PC-3 (cell line): ENCODE measurements around the gene IL11RA. TPM values are rescaled to one million over a fixed set of nuclear protein-coding genes. Genes with fewer than 3 reads are reported as not detected.
A peak's percentile ranks its signal among the peaks of the same experiment; 100 is the strongest.

Source experiments
- ATAC-seq: fragments of 200-7000 bp; cut with Tn5 transposase; 2 replicates; pipeline ENCODE4 v1.9.1; 2020; ENCODE audit warnings: mild to moderate bottlenecking, moderate library complexity
- BruUV-seq: library from RNA; stranded (reverse); fragments of 400-500 nt; replicated peaks from 2 replicates; lab custom pipeline; 2021; lab: Mats Ljungman, UMichigan
- CTCF ChIA-PET: fragments of 300-600 bp; sonication (Branson Sonifier 250); formaldehyde crosslinking; loops from one replicate; lab custom pipeline; 2022; ENCODE audit warnings: antibody characterized with exemption; lab: Charles Lee
- POLR2A ChIA-PET: fragments of 300-600 bp; sonication (Branson Sonifier 250); formaldehyde crosslinking; loops from one replicate; lab custom pipeline; 2022; ENCODE audit warnings: antibody characterized with exemption; ENCODE audit not compliant: unreplicated experiment; lab: Charles Lee
- DNase-seq: peaks from one replicate; pipeline ENCODE4 v3.0.0-alpha.2; 2015
- H2AFZ ChIP-seq: fragments of 300-600 bp; sonication (generic); 2 replicates; pipeline ENCODE4 v1.6.0; 2016; ENCODE audit warnings: antibody characterized with exemption, low read length
- H3F3A ChIP-seq: fragments of 300-600 bp; sonication (generic); one replicate; pipeline ENCODE4 v1.6.0; 2017; ENCODE audit warnings: antibody characterized with exemption, low read length, control low read depth, mild to moderate bottlenecking; ENCODE audit not compliant: unreplicated experiment
- H3K27ac ChIP-seq: fragments of 300-600 bp; sonication (generic); 2 replicates; pipeline ENCODE4 v1.5.1; 2016; ENCODE audit warnings: mild to moderate bottlenecking, low read length
- H3K27me3 ChIP-seq: fragments of 300-600 bp; sonication (generic); 2 replicates; pipeline ENCODE4 v1.6.1; 2016; ENCODE audit warnings: low read length, mixed read lengths
- H3K36me3 ChIP-seq: fragments of 300-600 bp; sonication (generic); 2 replicates; pipeline ENCODE4 v1.6.1; 2016; ENCODE audit warnings: low read depth, mixed run types, low read length, mixed read lengths
- H3K4me1 ChIP-seq: fragments of 300-600 bp; sonication (generic); 2 replicates; pipeline ENCODE4 v1.5.1; 2016; ENCODE audit warnings: low read length; ENCODE audit not compliant: insufficient read depth
- H3K4me2 ChIP-seq: fragments of 300-600 bp; sonication (generic); 2 replicates; pipeline ENCODE4 v1.6.0; 2016; ENCODE audit warnings: low read length
- H3K4me3 ChIP-seq: fragments of 300-600 bp; sonication (generic); 2 replicates; pipeline ENCODE4 v1.5.1; 2016; ENCODE audit warnings: mild to moderate bottlenecking, low read length, mixed read lengths
- H3K79me2 ChIP-seq: fragments of 300-600 bp; sonication (generic); 2 replicates; pipeline ENCODE4 v1.6.1; 2017; ENCODE audit warnings: low read length, mixed read lengths
- H3K9ac ChIP-seq: fragments of 300-600 bp; sonication (generic); 2 replicates; pipeline ENCODE4 v1.6.0; 2016; ENCODE audit warnings: mild to moderate bottlenecking, low read length
- H3K9me2 ChIP-seq: fragments of 300-600 bp; sonication (generic); replicated peaks from 2 replicates; pipeline ENCODE4 v1.6.1; 2016; ENCODE audit warnings: mixed run types, low read length, mixed read lengths
- H3K9me3 ChIP-seq: fragments of 300-600 bp; sonication (generic); 2 replicates; pipeline ENCODE4 v1.6.1; 2016; ENCODE audit warnings: low read length, mixed read lengths
- H4K20me1 ChIP-seq: fragments of 300-600 bp; sonication (generic); 2 replicates; pipeline ENCODE4 v1.6.1; 2016; ENCODE audit warnings: low read length, mixed read lengths
- EZH2 ChIP-seq: fragments of 300-600 bp; sonication (generic); IDR thresholded peaks from one replicate; pipeline ENCODE4 v1.6.1; 2017; ENCODE audit warnings: antibody characterized with exemption, mild to moderate bottlenecking, low read length; ENCODE audit not compliant: unreplicated experiment
- EZH2phosphoT487 ChIP-seq: fragments of 300-600 bp; sonication (generic); IDR thresholded peaks from 2 replicates; pipeline ENCODE4 v1.6.1; 2018; ENCODE audit warnings: mild to moderate bottlenecking, antibody characterized with exemption, low read length, borderline replicate concordance
- intact Hi-C: fragments of 100-400 bp; cut with micrococcal nuclease; formaldehyde crosslinking; loops from 2 replicates; pipeline ENCODE4 v1.9.0; 2023
- total RNA-seq: library from RNA; depleted of rRNA; stranded (reverse); fragments of >200 nt; gene quantifications from 2 replicates; pipeline ENCODE4 v1.2.3, GENCODE V29; 2014
- TF ChIP-seq, protein P1 (sequence below): fragments of 300-600 bp; sonication (generic); conservative IDR thresholded peaks from 2 replicates; pipeline ENCODE4 v1.5.1; 2017; ENCODE audit warnings: antibody characterized with exemption, low read depth, mild to moderate bottlenecking, low read length

Gene IL11RA
- total RNA-seq, 1 experiment from 2014 or later, result 8.3 TPM

DNA sequence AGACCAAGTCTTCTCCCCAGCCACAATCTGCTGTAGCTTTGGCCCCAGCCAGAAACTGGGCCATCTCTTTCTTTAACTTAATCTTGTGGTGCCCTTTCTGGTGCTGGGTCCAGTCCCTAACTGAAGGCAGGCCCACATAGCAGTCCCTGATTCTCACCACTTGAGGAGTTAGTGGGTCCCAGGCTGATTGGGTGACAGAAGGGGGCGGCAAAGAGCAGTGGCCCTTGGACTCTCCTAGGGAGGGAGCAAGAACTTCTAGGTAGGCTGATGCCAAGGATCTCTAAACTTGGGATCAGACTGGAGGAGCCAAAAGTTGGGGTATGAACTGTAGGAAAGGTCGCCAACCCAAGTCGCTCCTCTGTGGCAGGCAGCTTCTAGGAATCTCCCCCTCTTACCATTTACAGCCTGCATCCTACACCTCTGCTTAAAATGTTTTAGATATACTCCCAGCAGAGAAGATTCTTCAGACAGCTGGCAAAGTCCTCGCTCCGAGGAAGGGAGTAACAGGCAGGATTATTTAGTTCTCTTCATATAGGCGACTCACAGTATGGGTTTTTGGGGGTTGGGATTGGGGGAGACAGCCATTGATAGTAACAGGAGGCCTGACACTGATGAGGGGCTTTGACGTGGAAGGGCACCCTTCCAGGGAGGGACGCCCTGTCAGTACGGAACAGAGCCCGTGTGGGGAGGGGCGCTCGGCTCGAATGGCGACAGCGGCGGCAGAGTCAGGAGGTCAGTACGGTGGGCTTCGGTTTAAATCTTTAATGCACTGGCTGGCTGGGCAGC lies 12.5 kb downstream of the IL11RA start:
- Histone ChIP-seq H3K9me2 (no peaks in the 10 kb centered on the region), H3K9me3 (no peaks in the 10 kb centered on the region), H3K27ac (no peak overlapping the region), H3K4me1 (peaks cover 3% of the 10 kb centered on the region), H3K27me3 (no peaks in the 10 kb centered on the region), H4K20me1 (no peaks in the 10 kb centered on the region), H3F3A (no peaks in the 10 kb centered on the region), H3K4me3 (peak overlapping the region; percentile 57), H2AFZ (peak overlapping the region; percentile 64), H3K4me2 (peak overlapping the region; percentile 97), H3K79me2 (no peaks in the 10 kb centered on the region), H3K36me3 (no peaks in the 10 kb centered on the region), H3K9ac (no peak overlapping the region)
- TF ChIP-seq, protein P1, sequence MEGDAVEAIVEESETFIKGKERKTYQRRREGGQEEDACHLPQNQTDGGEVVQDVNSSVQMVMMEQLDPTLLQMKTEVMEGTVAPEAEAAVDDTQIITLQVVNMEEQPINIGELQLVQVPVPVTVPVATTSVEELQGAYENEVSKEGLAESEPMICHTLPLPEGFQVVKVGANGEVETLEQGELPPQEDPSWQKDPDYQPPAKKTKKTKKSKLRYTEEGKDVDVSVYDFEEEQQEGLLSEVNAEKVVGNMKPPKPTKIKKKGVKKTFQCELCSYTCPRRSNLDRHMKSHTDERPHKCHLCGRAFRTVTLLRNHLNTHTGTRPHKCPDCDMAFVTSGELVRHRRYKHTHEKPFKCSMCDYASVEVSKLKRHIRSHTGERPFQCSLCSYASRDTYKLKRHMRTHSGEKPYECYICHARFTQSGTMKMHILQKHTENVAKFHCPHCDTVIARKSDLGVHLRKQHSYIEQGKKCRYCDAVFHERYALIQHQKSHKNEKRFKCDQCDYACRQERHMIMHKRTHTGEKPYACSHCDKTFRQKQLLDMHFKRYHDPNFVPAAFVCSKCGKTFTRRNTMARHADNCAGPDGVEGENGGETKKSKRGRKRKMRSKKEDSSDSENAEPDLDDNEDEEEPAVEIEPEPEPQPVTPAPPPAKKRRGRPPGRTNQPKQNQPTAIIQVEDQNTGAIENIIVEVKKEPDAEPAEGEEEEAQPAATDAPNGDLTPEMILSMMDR, result peak; percentile 80
- TF ChIP-seq EZH2, result no peak
- ATAC-seq, result peak; percentile 62
- TSS peak; percentile 44 for BruUV-seq
- POLR2A ChIA-PET, result interaction anchor here (1.2 kb wide), 1 partner anchor 13 kb away, joined by 5 read pairs; the partner anchor contains the start of gene IL11RA
- DNase-seq, result peak; percentile 65
- intact Hi-C loops, result no loop called here
- CTCF ChIA-PET, result interaction anchor here (0.5 kb wide), 1 partner anchor 83 kb away, joined by 3 read pairs; no protein-coding TSS in a partner anchor

DNA sequence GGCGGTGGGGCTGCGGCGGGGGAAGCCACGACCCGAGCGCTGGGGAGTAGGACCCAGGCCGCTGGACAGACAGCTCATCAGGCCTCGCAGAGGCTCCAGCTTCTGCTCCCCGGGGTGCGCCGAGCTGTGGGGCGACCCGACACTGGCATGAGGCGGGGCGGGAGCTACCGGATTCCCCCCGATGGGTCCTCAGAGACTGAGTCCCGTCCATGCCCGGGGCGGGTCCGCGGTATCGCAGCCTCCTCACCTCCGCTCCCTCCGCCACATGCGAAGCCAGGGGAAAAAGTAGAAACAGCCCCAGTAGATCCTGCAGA lies 13.0 kb downstream of the IL11RA start:
- intact Hi-C loops, result no loop called here
- ChIA-PET POLR2A (interaction anchor here (1.2 kb wide), 1 partner anchor 13 kb away, joined by 5 read pairs; the partner anchor contains the start of gene IL11RA), CTCF (interaction anchor here (0.5 kb wide), 1 partner anchor 82 kb away, joined by 3 read pairs; no protein-coding TSS in a partner anchor)
- Histone ChIP-seq H3K4me1 (peaks cover 3% of the 10 kb centered on the region), H2AFZ (peak overlapping the region; percentile 64; the same call in 1 of the 2 replicates), H3K9me3 (no peaks in the 10 kb centered on the region), H3K36me3 (no peaks in the 10 kb centered on the region), H3K4me3 (peak overlapping the region; percentile 57), H4K20me1 (no peaks in the 10 kb centered on the region), H3K27me3 (no peaks in the 10 kb centered on the region), H3K9me2 (no peaks in the 10 kb centered on the region), H3F3A (no peaks in the 10 kb centered on the region), H3K27ac (no peak overlapping the region), H3K79me2 (no peaks in the 10 kb centered on the region), H3K9ac (no peak overlapping the region), H3K4me2 (peak overlapping the region; percentile 97)
- BruUV-seq, result no TSS peak
- no peak for DNase-seq
- no peak for TF ChIP-seq EZH2phosphoT487
- TF ChIP-seq, protein P1, result no peak
- TF ChIP-seq EZH2, result no peak
- ATAC-seq, result peak; percentile 4; the same call in 1 of the 2 replicates
